HepG2 (cell line): ENCODE results near the gene TRPC4. TPM values are rescaled to one million over a fixed set of nuclear protein-coding genes. Genes with fewer than 3 reads are reported as not detected.

ENCODE experiments used
- ATAC-seq: fragments of 200-7000 bp; cut with Tn5 transposase; 3 replicates; pipeline ENCODE4 v1.9.1; 2020; ENCODE audit warnings: mild to moderate bottlenecking, moderate library complexity
- BruUV-seq: library from RNA; stranded (reverse); fragments of 400-500 nt; replicated peaks from 2 replicates; lab custom pipeline; 2021; lab: Mats Ljungman, UMichigan
- CTCF ChIA-PET: fragments of 300-600 bp; formaldehyde crosslinking; extraction: SDS; loops from one replicate; lab custom pipeline; 2021; ENCODE audit warnings: low total read pairs, inconsistent platforms, low intra/inter-chr PET ratio; lab: Yijun Ruan, JAX
- POLR2A ChIA-PET: fragments of 350-600 bp; sonication (Branson Sonifier 250); formaldehyde crosslinking; loops from one replicate; lab custom pipeline; 2020; ENCODE audit warnings: antibody characterized with exemption, inconsistent platforms; lab: Yijun Ruan, JAX
- DNase-seq: peaks from one replicate; pipeline ENCODE4 v3.0.0-alpha.2; 2015; ENCODE audit warnings: low spot score
- FAIRE-seq: peaks from 3 replicates; lab custom pipeline; 2011; peaks lifted over from hg19 to GRCh38; lab: Jason Lieb, UNC
- H2AFZ ChIP-seq: one replicate; pipeline ENCODE4 v1.6.1; 2011; ENCODE audit warnings: low read length, inconsistent platforms
- H3K27ac ChIP-seq: fragments of 300-600 bp; 3 replicates; pipeline ENCODE4 v1.8.0; 2011; ENCODE audit warnings: mixed run types, mild to moderate bottlenecking, mixed read lengths, low read length, inconsistent platforms; ENCODE audit not compliant: insufficient read depth; ENCODE audit errors: extremely low read length
- H3K27me3 ChIP-seq, 2 experiments: fragments of 200-600 bp in 1 of 2; 2 replicates in 1 of 2; 3 replicates in 1 of 2; pipeline versions ENCODE4 v1.6.0 to v1.8.0; 2011; ENCODE audit warnings: low read length in 2 of 2, mild to moderate bottlenecking in 2 of 2, moderate library complexity in 2 of 2, inconsistent platforms in 1 of 2; ENCODE audit not compliant: insufficient read depth in 2 of 2, control insufficient read depth in 1 of 2
- H3K36me3 ChIP-seq, 2 experiments: fragments of 200-600 bp in 1 of 2; replicated peaks in 1 of 2; 2 replicates in 1 of 2; 3 replicates in 1 of 2; pipeline versions ENCODE4 v1.5.1 to v1.8.0; 2011; ENCODE audit warnings: low read length in 2 of 2, inconsistent platforms in 1 of 2; ENCODE audit not compliant: insufficient read depth in 2 of 2, control insufficient read depth in 1 of 2
- H3K4me1 ChIP-seq: 2 replicates; pipeline ENCODE4 v1.5.1; 2012; ENCODE audit warnings: low read length, inconsistent platforms; ENCODE audit not compliant: insufficient read depth
- H3K4me2 ChIP-seq: 2 replicates; pipeline ENCODE4 v1.6.0; 2011; ENCODE audit warnings: low read depth, low read length, inconsistent platforms
- H3K4me3 ChIP-seq, 3 experiments: fragments of 200-600 bp in 1 of 3; sonication (generic), shearing (Covaris generic) in 1 of 3; replicated peaks in 1 of 3; 2 replicates each; pipeline ENCODE4 v1.5.1; 2011 to 2016; ENCODE audit warnings: low read length in 3 of 3, inconsistent platforms in 2 of 3, low read depth in 2 of 3, mild to moderate bottlenecking in 2 of 3, control low read depth in 1 of 3, mixed read lengths in 1 of 3; ENCODE audit not compliant: insufficient read depth in 1 of 3
- H3K79me2 ChIP-seq: one replicate; pipeline ENCODE4 v1.6.1; 2011; ENCODE audit warnings: low read length, inconsistent platforms; ENCODE audit not compliant: insufficient read depth
- H3K9ac ChIP-seq: 2 replicates; pipeline ENCODE4 v1.6.0; 2011; ENCODE audit warnings: mild to moderate bottlenecking, low read depth, low read length, inconsistent platforms; ENCODE audit not compliant: insufficient read depth
- H3K9me3 ChIP-seq: 2 replicates; pipeline ENCODE4 v1.5.1; 2012; ENCODE audit warnings: mild to moderate bottlenecking, low read length
- H4K20me1 ChIP-seq: 2 replicates; pipeline ENCODE4 v1.6.0; 2011; ENCODE audit warnings: inconsistent platforms, mild to moderate bottlenecking, low read length, moderate library complexity; ENCODE audit not compliant: insufficient read depth
- ATRX ChIP-seq: sonication (generic); formaldehyde crosslinking; IDR thresholded peaks from 2 replicates; pipeline ENCODE4 v1.4.0; 2020; ENCODE audit warnings: missing genetic modification reagents, borderline replicate concordance
- CAMTA2 ChIP-seq: sonication (generic); formaldehyde crosslinking; IDR thresholded peaks from 2 replicates; pipeline ENCODE4 v1.4.0; 2020; ENCODE audit warnings: mild to moderate bottlenecking, missing genetic modification reagents, borderline replicate concordance
- CBFB ChIP-seq: sonication (generic); formaldehyde crosslinking; IDR thresholded peaks from 2 replicates; pipeline ENCODE4 v1.4.0; 2020; ENCODE audit warnings: missing genetic modification reagents
- FOXK1 ChIP-seq: sonication (generic); formaldehyde crosslinking; IDR thresholded peaks from 2 replicates; pipeline ENCODE4 v1.4.0; 2020; ENCODE audit warnings: low read depth, missing genetic modification reagents, borderline replicate concordance
- KLF6 ChIP-seq: IDR thresholded peaks from 2 replicates; pipeline ENCODE4 v1.8.0; 2016; ENCODE audit warnings: missing biosample characterization, missing genetic modification reagents
- NCOR1 ChIP-seq: fragments of 200-600 bp; sonication (generic); IDR thresholded peaks from 2 replicates; pipeline ENCODE4 v1.7.0; 2017; ENCODE audit warnings: antibody characterized with exemption, low read length, borderline replicate concordance
- NR3C1 ChIP-seq: sonication (generic); formaldehyde crosslinking; IDR thresholded peaks from 2 replicates; pipeline ENCODE4 v1.4.0; 2020; ENCODE audit warnings: missing genetic modification reagents
- PREB ChIP-seq: sonication (generic); formaldehyde crosslinking; IDR thresholded peaks from 2 replicates; pipeline ENCODE4 v1.4.0; 2020; ENCODE audit warnings: missing genetic modification reagents
- REPIN1 ChIP-seq: sonication (generic); formaldehyde crosslinking; IDR thresholded peaks from 2 replicates; pipeline ENCODE4 v1.8.0; 2022; ENCODE audit warnings: missing genetic modification reagents, low read depth, mild to moderate bottlenecking, borderline replicate concordance
- RFXANK ChIP-seq: IDR thresholded peaks from 2 replicates; pipeline ENCODE4 v1.6.1; 2016
- THRA ChIP-seq: sonication (generic); formaldehyde crosslinking; IDR thresholded peaks from 2 replicates; pipeline ENCODE4 v1.4.0; 2020; ENCODE audit warnings: missing genetic modification reagents, borderline replicate concordance
- THYN1 ChIP-seq: sonication (generic); formaldehyde crosslinking; IDR thresholded peaks from 2 replicates; pipeline ENCODE4 v1.8.1; 2023; ENCODE audit warnings: low read depth, mild to moderate bottlenecking, moderate library complexity, missing genetic modification reagents, borderline replicate concordance
- YEATS4 ChIP-seq: sonication (generic); formaldehyde crosslinking; IDR thresholded peaks from 2 replicates; pipeline ENCODE4 v1.4.0; 2020; ENCODE audit warnings: missing genetic modification reagents, borderline replicate concordance
- ZFP37 ChIP-seq: sonication (generic); formaldehyde crosslinking; IDR thresholded peaks from 2 replicates; pipeline ENCODE4 v1.4.0; 2020; ENCODE audit warnings: missing genetic modification reagents, borderline replicate concordance
- ZSCAN9 ChIP-seq: IDR thresholded peaks from 2 replicates; pipeline ENCODE4 v1.6.1; 2016; ENCODE audit warnings: borderline replicate concordance
- WGBS: methylation state at CpG from one replicate; pipeline ENCODE4 v1.1.6; 2017; ENCODE audit warnings: low lambda C conversion rate; 5-methylcytosine and 5-hydroxymethylcytosine counted together
- in situ Hi-C: cut with HindIII; loops from 2 replicates; pipeline ENCODE4 v1.10.0; 2017; ENCODE audit warnings: low pct_unique_long_range_greater_than_20kb; ENCODE audit not compliant: extremely low pct_ligation_motif_present
- intact Hi-C: fragments of 100-400 bp; cut with micrococcal nuclease; formaldehyde crosslinking; loops from one replicate; pipeline ENCODE4 v1.10.0; 2022; ENCODE audit not compliant: unreplicated experiment
- polyA plus RNA-seq, 8 experiments: library from polyadenylated mRNA; depleted of rRNA in 3 of 8; stranded (reverse) in 7 of 8; unstranded in 1 of 8; fragments of >200 nt; fragmentation: Illumina TruSeq in 4 of 8; extraction: Trizol in 4 of 8; gene quantifications; 2 replicates each; pipeline versions ENCODE4 v1.2.1 to v1.2.3, GENCODE V29; 2011 to 2016; ENCODE audit warnings: low read depth in 4 of 8, missing spikeins in 1 of 8, mixed read lengths in 1 of 8; ENCODE audit not compliant: insufficient read depth in 1 of 8
- total RNA-seq, 5 experiments: library from RNA; depleted of rRNA; stranded (reverse); fragments of >200 nt; fragmentation: Illumina TruSeq; extraction: Trizol; gene quantifications; 2 replicates each; pipeline ENCODE4 v1.2.3, GENCODE V29; 2016; ENCODE audit warnings: low read depth in 1 of 5
- TF ChIP-seq, protein P1 (sequence below): sonication (generic); formaldehyde crosslinking; IDR thresholded peaks from 2 replicates; pipeline ENCODE4 v1.8.1; 2023; ENCODE audit warnings: missing genetic modification reagents, mild to moderate bottlenecking, borderline replicate concordance
- TF ChIP-seq, protein P2 (sequence below): sonication (generic); formaldehyde crosslinking; IDR thresholded peaks from 2 replicates; pipeline ENCODE4 v1.4.0; 2020; ENCODE audit warnings: mild to moderate bottlenecking, missing genetic modification reagents
- TF ChIP-seq, protein P3 (sequence below): IDR thresholded peaks from 2 replicates; pipeline ENCODE4 v1.6.1; 2012; ENCODE audit warnings: low read depth, low read length, improper control_type of control experiment

TRPC4 gene
- total and polyA plus RNA-seq, 2 of the 13 experiments (the other 11 are each of a cell fraction or from before 2014, with no cell fraction given) = not detected

- no peak for FAIRE-seq
- in situ Hi-C loops = no loop called here
- BruUV-seq = no TSS peak
These were observed 270.1 kb downstream of the TRPC4 start for GRCh38 chr13:37599519-37599918.

DNA sequence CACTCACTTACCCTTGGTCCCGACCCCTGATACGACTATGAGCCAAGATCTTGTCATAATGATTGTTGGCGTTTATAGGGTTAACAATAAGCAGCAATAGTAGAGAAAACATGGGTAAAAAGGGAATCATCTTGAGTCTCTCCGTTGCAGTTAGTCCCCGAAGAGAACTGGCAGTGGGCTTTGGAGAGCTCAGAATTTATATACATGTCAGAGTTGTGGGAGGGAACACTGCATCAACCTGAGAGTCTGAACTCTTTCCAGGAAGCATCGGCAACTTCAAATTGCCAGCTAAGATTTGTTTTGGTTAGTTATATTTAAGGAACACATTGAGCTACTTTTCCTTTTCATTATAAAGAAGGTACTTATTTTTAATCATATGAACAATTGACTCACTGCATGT, 271.0 kb downstream of the TRPC4 start, which contains the start of gene POSTN:
Gene POSTN, minus strand, starts transcription at position 172 of the 400 bp plus-strand sequence. Its CDS starts 42 bp downstream, at position 130.
- H4K20me1 ChIP-seq = no peaks in the 10 kb centered on the region
- FAIRE-seq (no peak), ATAC-seq (no peak), DNase-seq (no peak)
- no peak within 1 kb of the TSS for H3K9ac ChIP-seq
- H3K4me2 ChIP-seq = no peak within 1 kb of the TSS
- ChIA-PET CTCF (no interaction called here), POLR2A (no interaction called here)
- H3K27ac ChIP-seq = no peak within 1 kb of the TSS
- WGBS = 1% methylated on average over 6 of the region's 6 CpGs
- H3K4me1 ChIP-seq = no peaks in the 10 kb centered on the region
- in situ Hi-C loops = no loop called here
- no peaks in the 10 kb centered on the region for H3K27me3 ChIP-seq
- no peaks in the 10 kb centered on the region for H3K36me3 ChIP-seq
- intact Hi-C loops = no loop called here
- no peaks in the 10 kb centered on the region for H3K79me2 ChIP-seq
- no peaks in the 10 kb centered on the region for H3K9me3 ChIP-seq
- H2AFZ ChIP-seq = no peak within 1 kb of the TSS
- no TSS peak for BruUV-seq
- H3K4me3 ChIP-seq = no peak within 1 kb of the TSS
- TF ChIP-seq PREB (CRISPR knock-in tag) (no peak), ZFP37 (CRISPR knock-in tag) (no peak), CAMTA2 (CRISPR knock-in tag) (no peak), THRA (CRISPR knock-in tag) (no peak), ZSCAN9 (CRISPR knock-in tag) (no peak), KLF6 (no peak), YEATS4 (CRISPR knock-in tag) (no peak), NR3C1 (no peak)
- TF ChIP-seq, protein P1, sequence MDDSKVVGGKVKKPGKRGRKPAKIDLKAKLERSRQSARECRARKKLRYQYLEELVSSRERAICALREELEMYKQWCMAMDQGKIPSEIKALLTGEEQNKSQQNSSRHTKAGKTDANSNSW (CRISPR knock-in tag) = no peak

More at GRCh38 chr13:37599519-37599918, 270.1 kb downstream of the TRPC4 start:
- no peaks in the 10 kb centered on the region for H3K79me2 ChIP-seq
- H3K9ac ChIP-seq = no peak overlapping the region
- no peak overlapping the region for H2AFZ ChIP-seq
- no peak overlapping the region for H3K4me3 ChIP-seq
- no peak overlapping the region for H3K4me2 ChIP-seq
- ChIA-PET CTCF (no interaction called here), POLR2A (no interaction called here)
- H3K27ac ChIP-seq = no peak overlapping the region
- H3K27me3 ChIP-seq = no peaks in the 10 kb centered on the region
- intact Hi-C loops = no loop called here
- H4K20me1 ChIP-seq = no peaks in the 10 kb centered on the region
- no peaks in the 10 kb centered on the region for H3K4me1 ChIP-seq
- ATAC-seq (no peak), DNase-seq (no peak)
- no peaks in the 10 kb centered on the region for H3K36me3 ChIP-seq
- TF ChIP-seq NR3C1 (no peak), NCOR1 (no peak), THYN1 (CRISPR knock-in tag) (no peak), ATRX (CRISPR knock-in tag) (no peak), REPIN1 (CRISPR knock-in tag) (no peak), RFXANK (CRISPR knock-in tag) (no peak), CBFB (no peak), FOXK1 (CRISPR knock-in tag) (no peak)
- TF ChIP-seq, protein P2, sequence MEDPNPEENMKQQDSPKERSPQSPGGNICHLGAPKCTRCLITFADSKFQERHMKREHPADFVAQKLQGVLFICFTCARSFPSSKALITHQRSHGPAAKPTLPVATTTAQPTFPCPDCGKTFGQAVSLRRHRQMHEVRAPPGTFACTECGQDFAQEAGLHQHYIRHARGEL (CRISPR knock-in tag) = no peak
- TF ChIP-seq, protein P3, sequence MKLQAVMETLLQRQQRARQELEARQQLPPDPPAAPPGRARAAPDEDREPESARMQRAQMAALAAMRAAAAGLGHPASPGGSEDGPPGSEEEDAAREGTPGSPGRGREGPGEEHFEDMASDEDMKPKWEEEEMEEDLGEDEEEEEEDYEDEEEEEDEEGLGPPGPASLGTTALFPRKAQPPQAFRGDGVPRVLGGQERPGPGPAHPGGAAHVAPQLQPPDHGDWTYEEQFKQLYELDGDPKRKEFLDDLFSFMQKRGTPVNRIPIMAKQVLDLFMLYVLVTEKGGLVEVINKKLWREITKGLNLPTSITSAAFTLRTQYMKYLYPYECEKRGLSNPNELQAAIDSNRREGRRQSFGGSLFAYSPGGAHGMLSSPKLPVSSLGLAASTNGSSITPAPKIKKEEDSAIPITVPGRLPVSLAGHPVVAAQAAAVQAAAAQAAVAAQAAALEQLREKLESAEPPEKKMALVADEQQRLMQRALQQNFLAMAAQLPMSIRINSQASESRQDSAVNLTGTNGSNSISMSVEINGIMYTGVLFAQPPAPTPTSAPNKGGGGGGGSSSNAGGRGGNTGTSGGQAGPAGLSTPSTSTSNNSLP = no peak
- 0% methylated on average over 2 of the region's 2 CpGs for WGBS
- H3K9me3 ChIP-seq = no peaks in the 10 kb centered on the region
